ENCODE data around the gene TBC1D24. TPM values are rescaled to one million over a fixed set of nuclear protein-coding genes. Genes with fewer than 3 reads are reported as not detected.

The TBC1D24 gene
- total and polyA plus RNA-seq, 9 of the 15 experiments (the other 6 are each of a cell fraction or from before 2014, with no cell fraction given), result 1.7 to 22.6 (median 7.2) TPM

DNA sequence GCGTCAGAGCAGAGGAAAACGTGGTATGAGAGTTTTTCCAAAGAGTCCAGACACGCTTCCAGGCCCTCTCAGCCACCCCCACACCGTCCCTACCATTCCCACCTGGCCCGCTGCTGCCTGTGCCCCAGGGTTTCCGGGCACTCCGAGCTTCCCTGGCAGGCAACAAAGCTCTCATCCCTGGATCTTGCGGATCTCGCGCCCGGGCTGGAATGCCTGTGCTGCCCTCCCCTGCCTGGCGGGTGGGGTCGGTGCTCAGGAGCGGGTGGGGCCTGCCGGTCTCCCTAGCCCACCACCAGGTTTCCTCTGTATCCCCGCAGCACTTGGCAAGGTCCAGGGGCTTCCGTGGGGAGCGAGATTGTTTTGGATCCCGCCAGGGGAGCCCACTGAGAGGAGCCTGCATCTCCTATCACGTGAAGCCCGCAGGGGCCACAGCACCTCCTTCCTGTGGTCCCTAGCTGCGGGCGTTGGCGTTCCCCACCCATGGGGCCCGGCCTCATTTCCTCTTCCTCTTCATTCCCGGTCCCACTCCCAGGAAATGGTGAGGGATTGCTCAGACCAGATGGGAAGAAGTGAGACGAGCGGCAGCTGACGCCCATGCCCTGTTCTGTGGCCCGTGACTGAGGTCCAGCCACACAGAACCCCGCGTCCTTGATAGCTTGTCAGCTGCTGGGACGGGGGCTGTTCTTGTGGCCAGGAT, 11.0 kb downstream of the TBC1D24 start:
- FAIRE-seq (no peak), DNase-seq (ENCODE audit: extremely low read depth in 1 of 4, low spot score in 3 of 4) (no peak), ATAC-seq (no peak)
- Histone ChIP-seq H2AFZ (ENCODE audit: low read depth, low read length) (no peak overlapping the region), H3K9me1 (ENCODE audit: control insufficient read depth, insufficient read depth, low read length) (no peaks in the 10 kb centered on the region), H3K4me1 (replicated peaks in 1 of 2; ENCODE audit: control insufficient read depth in 2 of 2, insufficient read depth in 2 of 2, low read length in 2 of 2) (peaks cover 27 to 85% of the 10 kb centered on the region in 2 experiments), H3K9ac (ENCODE audit: insufficient read depth in 1 of 2, low read depth in 2 of 2, low read length in 2 of 2) (peak overlapping the region in 1 of 2 experiments; percentile 77; a peak in 2 of 4 replicates), H3K9me3 (replicated peaks; ENCODE audit: control insufficient read depth, insufficient read depth, low read depth, low read length) (no peaks in the 10 kb centered on the region), H4K20me1 (replicated peaks; ENCODE audit: control insufficient read depth, insufficient read depth, low read length) (peaks cover 5% of the 10 kb centered on the region; the same call in 1 of the 2 replicates), H3K4me2 (ENCODE audit: insufficient read depth, low read length) (no peak overlapping the region), H3K4me3 (no peak overlapping the region), H3K36me3 (ENCODE audit: control insufficient read depth, insufficient read depth, low read length) (peaks cover 44% of the 10 kb centered on the region; the same call in 2 of the 3 replicates), H3K79me2 (ENCODE audit: control insufficient read depth, insufficient read depth, low read length) (peaks cover 82% of the 10 kb centered on the region), H3K27ac (ENCODE audit: extremely low read depth, low read depth, low read length) (no peak overlapping the region), H3K27me3 (ENCODE audit: control insufficient read depth in 2 of 2, insufficient read depth in 2 of 2, low read length in 2 of 2) (no peaks in the 10 kb centered on the region)
- WGBS (ENCODE audit: insufficient coverage, low coverage, missing lambda C conversion rate), result 96% methylated on average over 24 of the region's 33 CpGs
- in situ Hi-C loops (cut with MboI), result no loop called here
- intact Hi-C loops (cut with micrococcal nuclease), result no loop called here
- no TSS peak for BruUV-seq (replicated peaks)
- CTCF ChIA-PET (ENCODE audit: low intra/inter-chr PET ratio), result no interaction called here
- no peak for TF ChIP-seq SAFB2 (IDR thresholded peaks at IDR 0.05; ENCODE audit: borderline replicate concordance, low read depth, low read length, severe bottlenecking)
- TF ChIP-seq, protein P1, sequence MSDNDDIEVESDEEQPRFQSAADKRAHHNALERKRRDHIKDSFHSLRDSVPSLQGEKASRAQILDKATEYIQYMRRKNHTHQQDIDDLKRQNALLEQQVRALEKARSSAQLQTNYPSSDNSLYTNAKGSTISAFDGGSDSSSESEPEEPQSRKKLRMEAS (CRISPR knock-in tag; IDR thresholded peaks at IDR 0.05), result no peak
- no peak for TF ChIP-seq TAF9B (IDR thresholded peaks at IDR 0.05; ENCODE audit: partially characterized antibody)
- TF ChIP-seq, protein P2, sequence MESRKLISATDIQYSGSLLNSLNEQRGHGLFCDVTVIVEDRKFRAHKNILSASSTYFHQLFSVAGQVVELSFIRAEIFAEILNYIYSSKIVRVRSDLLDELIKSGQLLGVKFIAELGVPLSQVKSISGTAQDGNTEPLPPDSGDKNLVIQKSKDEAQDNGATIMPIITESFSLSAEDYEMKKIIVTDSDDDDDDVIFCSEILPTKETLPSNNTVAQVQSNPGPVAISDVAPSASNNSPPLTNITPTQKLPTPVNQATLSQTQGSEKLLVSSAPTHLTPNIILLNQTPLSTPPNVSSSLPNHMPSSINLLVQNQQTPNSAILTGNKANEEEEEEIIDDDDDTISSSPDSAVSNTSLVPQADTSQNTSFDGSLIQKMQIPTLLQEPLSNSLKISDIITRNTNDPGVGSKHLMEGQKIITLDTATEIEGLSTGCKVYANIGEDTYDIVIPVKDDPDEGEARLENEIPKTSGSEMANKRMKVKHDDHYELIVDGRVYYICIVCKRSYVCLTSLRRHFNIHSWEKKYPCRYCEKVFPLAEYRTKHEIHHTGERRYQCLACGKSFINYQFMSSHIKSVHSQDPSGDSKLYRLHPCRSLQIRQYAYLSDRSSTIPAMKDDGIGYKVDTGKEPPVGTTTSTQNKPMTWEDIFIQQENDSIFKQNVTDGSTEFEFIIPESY (CRISPR knock-in tag; IDR thresholded peaks at IDR 0.05), result peak; percentile 20; the same call in 1 of the 2 replicates
- POLR2A ChIA-PET, result interaction anchor here (1.0 to 1.3 kb wide), 3 partner anchors 8 to 150 kb away, joined by 3 to 7 read pairs (median 4); no protein-coding TSS in a partner anchor
